ENCODE measurements around the gene TTC9B.

DNA sequence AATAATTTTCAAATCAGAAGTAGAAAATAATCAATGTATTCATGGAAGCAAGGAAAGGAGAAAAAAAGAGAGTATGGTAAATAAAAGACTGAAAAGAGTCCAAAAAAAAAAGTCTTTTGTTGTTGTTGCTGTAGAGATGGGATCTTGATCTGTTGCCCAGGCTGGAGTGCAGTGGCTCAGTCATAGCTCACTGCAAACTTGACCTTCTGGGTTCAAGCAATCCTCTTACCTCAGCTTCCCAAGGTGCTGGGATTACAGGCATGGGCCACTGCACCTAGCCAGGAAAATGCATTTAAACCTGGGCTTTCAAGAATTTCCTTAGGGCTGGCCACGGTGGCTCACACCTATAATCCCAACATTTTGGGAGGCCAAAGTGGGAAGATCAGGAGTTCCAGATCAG lies 33.9 kb downstream of the TTC9B start:
- TF ChIP-seq, protein P1, sequence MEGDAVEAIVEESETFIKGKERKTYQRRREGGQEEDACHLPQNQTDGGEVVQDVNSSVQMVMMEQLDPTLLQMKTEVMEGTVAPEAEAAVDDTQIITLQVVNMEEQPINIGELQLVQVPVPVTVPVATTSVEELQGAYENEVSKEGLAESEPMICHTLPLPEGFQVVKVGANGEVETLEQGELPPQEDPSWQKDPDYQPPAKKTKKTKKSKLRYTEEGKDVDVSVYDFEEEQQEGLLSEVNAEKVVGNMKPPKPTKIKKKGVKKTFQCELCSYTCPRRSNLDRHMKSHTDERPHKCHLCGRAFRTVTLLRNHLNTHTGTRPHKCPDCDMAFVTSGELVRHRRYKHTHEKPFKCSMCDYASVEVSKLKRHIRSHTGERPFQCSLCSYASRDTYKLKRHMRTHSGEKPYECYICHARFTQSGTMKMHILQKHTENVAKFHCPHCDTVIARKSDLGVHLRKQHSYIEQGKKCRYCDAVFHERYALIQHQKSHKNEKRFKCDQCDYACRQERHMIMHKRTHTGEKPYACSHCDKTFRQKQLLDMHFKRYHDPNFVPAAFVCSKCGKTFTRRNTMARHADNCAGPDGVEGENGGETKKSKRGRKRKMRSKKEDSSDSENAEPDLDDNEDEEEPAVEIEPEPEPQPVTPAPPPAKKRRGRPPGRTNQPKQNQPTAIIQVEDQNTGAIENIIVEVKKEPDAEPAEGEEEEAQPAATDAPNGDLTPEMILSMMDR (IDR thresholded peaks at IDR 0.05): no peak
- TF ChIP-seq POLR2A (IDR thresholded peaks at IDR 0.05): no peak

Data from heart left ventricle (tissue), 13 donors.